KOPT-K1 (cell line): ENCODE results near the gene PTPMT1.

ENCODE experiments used
- H3K27ac ChIP-seq: fragments of 200-600 bp; sonication (generic); 2 replicates; pipeline ENCODE4 v1.5.1; 2016; ENCODE audit warnings: antibody characterized with exemption, mild to moderate bottlenecking, low read depth, low read length; ENCODE audit not compliant: poor library complexity, severe bottlenecking
- H3K36me3 ChIP-seq: fragments of 200-600 bp; sonication (generic); 2 replicates; pipeline ENCODE4 v1.5.1; 2017; ENCODE audit warnings: antibody characterized with exemption, mild to moderate bottlenecking, low read length, moderate library complexity; ENCODE audit not compliant: insufficient read depth
- H3K9me3 ChIP-seq: fragments of 200-600 bp; sonication (generic); 2 replicates; pipeline ENCODE4 v1.5.1; 2017; ENCODE audit warnings: antibody characterized with exemption, low read length, mild to moderate bottlenecking; ENCODE audit not compliant: insufficient read depth, poor library complexity, severe bottlenecking

The PTPMT1 gene

DNA sequence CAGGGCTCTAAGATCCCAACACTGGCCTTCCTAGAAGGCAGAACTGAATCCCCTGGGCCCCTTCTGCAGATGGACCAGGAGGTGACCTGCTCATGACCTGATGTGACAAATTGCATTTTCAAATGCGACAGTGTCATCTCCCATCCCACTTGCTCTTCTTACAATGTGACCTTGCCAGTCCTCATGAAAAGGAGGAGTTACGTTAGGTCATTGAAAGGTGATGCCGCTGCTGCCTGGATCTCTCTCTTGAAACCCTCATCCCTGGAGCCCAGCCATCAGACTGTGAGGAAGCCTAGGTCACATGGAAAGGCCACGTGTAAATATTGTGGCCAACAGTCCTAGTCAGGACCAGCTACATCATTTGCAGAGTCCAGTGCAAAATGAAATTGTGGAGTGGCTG, 34.5 kb downstream of the PTPMT1 start:
- Histone ChIP-seq H3K36me3 (no peaks in the 10 kb centered on the region), H3K27ac (no peak overlapping the region), H3K9me3 (no peaks in the 10 kb centered on the region)

DNA sequence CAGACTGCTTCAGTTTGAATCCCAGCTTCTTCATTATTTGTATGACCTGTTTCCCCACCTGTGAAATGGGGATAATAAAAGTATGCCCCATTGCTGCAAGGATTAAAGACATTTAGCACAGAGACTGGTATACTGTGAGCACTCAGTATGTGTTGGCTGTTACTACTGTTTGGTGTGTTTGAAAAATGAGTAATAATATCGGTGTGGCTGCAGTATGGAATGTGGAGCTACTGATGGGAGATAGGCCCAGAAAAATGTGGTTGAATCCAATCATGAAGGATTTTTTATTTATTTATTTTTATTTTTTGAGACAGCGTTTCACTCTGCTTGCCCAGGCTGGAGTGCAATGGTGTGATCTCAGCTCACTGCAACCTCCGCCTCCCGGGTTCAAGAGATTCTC, 37.9 kb downstream of the PTPMT1 start:
- H3K9me3 ChIP-seq, result no peaks in the 10 kb centered on the region
- H3K27ac ChIP-seq, result no peak overlapping the region
- H3K36me3 ChIP-seq, result peaks cover 27% of the 10 kb centered on the region

DNA sequence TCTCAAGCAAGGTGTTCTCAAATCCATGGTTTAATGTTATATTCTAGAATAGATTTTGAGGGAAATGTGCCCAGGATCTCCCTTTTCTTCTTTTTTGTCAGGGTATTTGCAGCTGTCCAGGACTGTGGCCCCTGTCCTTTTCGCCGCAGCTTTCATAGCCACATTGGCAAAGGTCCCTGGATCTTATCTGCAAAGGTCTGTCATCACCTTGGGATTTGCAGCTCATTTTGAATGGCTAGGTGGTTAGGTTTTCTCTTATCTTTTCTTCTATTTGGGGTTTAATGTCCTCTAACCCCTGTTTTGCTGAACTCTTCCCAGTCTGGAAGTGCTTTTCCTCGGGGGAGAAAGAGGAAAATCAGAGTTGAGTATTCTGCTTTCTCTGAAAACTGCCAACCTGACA, 40.5 kb downstream of the PTPMT1 start:
- H3K36me3 ChIP-seq, result peaks cover 41% of the 10 kb centered on the region
- no peaks in the 10 kb centered on the region for H3K9me3 ChIP-seq
- no peak overlapping the region for H3K27ac ChIP-seq

DNA sequence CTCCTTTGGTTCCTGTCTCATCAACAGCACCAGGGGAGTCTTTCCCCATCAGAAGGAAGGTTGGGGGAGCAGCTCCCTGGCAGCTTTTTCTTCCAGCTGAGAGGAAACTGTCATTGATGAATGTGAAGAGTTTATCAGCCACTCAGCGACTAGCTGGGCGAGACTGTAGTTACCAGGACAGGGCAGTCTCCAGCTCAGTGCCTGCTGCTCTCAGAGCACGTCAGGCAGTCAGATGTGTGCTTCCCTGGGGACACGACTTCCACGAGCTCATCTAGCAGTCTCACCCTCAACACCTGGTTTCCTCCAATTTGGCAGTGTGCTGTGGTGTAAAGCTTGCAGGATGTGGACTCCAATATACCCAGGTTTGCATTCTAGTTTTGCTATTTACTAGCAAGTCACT, 41.3 kb downstream of the PTPMT1 start:
- H3K27ac ChIP-seq, result no peak overlapping the region
- peaks cover 49% of the 10 kb centered on the region for H3K36me3 ChIP-seq
- no peaks in the 10 kb centered on the region for H3K9me3 ChIP-seq

DNA sequence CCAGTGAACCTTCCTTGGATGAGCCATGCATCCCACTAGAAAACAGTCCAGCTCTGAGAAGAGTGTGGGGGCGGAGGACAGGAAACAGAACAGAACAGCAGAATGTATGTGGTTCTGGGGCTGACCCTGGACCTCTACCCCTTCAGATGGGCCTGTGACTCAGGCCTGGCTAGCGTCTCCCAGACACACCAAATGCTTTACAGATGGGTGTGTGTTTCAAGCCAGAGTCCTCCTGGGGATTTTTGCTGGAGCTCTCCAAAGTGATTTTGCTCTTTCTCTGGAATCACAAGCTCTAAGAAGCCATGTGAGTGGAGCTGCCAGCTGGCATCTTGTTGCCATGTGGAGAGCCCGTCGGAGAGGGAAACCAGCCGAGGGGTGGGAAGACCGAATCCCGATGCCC, 42.0 kb downstream of the PTPMT1 start:
- Histone ChIP-seq H3K9me3 (no peaks in the 10 kb centered on the region), H3K27ac (no peak overlapping the region), H3K36me3 (peaks cover 53% of the 10 kb centered on the region)

DNA sequence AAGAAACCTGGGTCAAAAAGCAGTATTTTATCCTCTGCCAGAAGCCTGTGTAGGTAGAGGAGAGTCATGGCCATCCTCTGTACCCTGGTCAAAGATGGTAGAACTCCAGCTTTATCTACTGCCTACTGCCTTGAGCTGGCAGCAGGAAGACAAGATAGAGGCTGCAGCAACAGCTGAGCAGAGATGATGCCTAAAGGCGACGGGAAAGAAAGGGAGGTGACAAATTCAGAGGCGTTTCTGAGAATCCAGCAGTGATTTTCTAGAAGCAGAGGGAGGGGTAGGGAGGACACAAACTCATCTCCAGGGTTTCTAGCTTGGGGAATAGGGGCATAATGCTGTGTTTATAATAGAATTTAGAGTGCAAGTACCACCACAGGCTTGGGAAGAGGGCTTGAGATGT, 44.3 kb downstream of the PTPMT1 start:
- H3K36me3 ChIP-seq, result peaks cover 53% of the 10 kb centered on the region
- H3K9me3 ChIP-seq, result no peaks in the 10 kb centered on the region
- no peak overlapping the region for H3K27ac ChIP-seq

DNA sequence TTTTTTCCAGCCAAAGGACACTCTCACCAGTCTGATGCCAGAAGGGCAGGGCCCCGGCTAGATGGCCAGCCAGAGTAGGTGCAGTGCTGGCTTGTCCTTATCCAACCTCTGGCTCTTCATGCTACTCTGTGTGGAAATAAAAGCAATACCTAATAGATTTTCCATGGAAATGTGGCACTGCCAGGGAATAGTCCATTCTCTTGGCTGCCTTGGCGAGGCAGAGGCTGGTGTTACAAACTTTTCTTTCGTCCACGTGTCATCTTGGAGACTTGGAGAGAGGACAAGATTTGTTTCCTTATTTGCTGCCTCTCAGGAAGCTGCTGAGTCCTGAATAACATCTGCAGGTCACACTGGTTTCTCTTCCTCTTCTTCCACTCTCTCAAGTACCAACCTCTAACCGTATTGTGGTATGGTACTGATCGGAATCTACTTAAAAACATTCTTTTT, 46.0 kb downstream of the PTPMT1 start:
- H3K27ac ChIP-seq, result no peak overlapping the region
- H3K36me3 ChIP-seq, result peaks cover 53% of the 10 kb centered on the region
- H3K9me3 ChIP-seq, result no peaks in the 10 kb centered on the region

DNA sequence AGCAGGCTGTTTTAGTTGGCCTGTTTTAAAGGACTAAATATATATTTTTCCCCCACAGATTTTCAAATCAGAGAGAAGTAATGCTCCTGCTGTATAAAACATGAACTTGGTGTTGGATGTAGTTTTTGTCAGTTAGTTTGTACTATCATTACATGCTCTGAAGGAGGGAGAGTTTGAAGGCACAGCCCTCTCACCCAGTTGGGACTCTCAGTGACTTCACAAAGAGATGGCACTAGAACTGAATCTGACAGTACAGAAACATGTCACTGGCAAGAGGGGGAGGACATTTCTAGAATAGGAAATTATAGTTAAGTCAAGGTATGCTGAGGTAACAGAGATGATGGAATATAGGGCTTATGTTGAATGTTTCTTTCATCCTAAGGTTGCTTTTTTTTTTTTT, 49.9 kb downstream of the PTPMT1 start:
- Histone ChIP-seq H3K9me3 (no peaks in the 10 kb centered on the region), H3K36me3 (peaks cover 70% of the 10 kb centered on the region), H3K27ac (no peak overlapping the region)

DNA sequence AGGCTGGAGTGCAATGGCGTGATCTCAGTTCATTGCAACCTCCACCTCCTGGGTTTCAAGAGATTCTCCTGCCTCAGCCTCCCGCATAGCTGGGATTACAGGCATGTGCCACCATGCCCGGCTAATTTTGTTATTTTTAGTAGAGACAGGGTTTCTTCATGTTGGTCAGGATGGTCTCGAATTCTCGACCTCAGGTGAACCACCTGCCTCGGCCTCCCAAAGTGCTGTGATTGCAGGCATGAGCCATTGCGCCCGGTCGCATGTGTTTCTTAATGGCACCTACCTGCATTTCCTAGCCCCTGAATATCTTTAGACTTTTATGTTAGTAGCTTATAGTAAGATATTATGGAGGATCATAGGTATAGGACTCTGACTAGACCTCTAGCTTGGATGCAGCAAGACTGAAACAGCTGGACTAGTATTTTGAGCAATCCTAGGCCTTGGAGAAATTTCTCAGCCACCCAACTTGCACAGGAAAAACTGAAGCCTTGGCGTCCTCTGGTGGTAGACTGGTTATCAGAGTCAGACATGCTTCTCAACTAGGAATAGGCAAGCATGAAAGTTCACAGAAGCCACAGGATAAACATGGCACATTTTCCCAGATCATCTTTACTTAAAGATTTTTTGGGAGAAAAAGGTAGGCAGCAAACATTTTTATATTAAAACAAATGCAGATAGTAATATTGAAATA, 51.5 kb downstream of the PTPMT1 start:
- no peak overlapping the region for H3K27ac ChIP-seq
- peaks cover 70% of the 10 kb centered on the region for H3K36me3 ChIP-seq
- no peaks in the 10 kb centered on the region for H3K9me3 ChIP-seq

DNA sequence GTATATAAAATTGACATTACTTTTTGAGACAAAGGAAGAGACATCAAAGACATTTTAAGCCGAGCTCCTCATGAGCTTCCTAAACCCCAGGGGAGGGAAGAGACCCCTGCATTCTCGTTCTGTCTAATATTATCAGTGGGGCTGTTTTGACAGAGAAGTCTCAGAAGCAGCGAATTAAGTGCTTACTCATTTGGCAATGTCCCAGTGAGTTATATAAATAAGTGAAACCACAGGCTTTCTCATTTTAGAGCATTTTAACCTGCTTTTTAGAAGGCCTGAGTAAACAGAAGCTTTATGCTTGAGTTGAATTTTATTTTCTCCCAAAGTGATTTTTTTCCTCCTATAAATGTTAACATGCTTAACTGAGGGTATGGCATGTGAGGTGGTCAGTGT, 52.0 kb downstream of the PTPMT1 start:
- no peak overlapping the region for H3K27ac ChIP-seq
- H3K36me3 ChIP-seq, result peaks cover 73% of the 10 kb centered on the region
- H3K9me3 ChIP-seq, result no peaks in the 10 kb centered on the region

DNA sequence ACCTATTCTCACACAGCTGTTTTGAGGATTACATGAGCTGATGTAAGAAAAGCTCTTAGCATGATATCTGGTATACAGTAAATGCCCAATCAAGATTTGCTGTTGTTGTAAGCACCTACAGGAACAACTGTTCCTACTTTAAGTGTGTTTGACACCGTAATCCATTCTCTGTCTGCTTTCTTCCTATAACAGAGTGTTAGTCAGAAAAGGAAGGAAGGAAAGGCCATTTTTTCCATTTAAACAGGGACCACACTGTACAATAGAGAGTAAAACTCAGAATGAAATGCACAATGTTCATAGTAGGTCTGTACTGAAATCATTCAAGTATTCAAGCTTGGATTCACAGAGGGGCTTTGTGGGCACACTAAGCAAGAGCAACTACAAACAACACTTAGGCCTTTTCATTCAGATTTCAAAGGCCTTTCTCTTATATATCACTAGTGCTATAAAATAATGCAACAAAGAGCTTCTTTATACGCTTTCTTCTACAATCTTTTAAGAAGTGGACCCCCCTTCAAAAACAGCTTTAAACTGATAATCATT, 55.5 kb downstream of the PTPMT1 start:
- H3K27ac ChIP-seq, result no peak overlapping the region
- H3K9me3 ChIP-seq, result no peaks in the 10 kb centered on the region
- peaks cover 98% of the 10 kb centered on the region for H3K36me3 ChIP-seq
